Renal cortical epithelial cell (primary cell): ENCODE data around the gene LAMA4. TPM values are rescaled to one million over a fixed set of nuclear protein-coding genes. Genes with fewer than 3 reads are reported as not detected.
A peak's percentile ranks its signal among the peaks of the same experiment; 100 is the strongest.

Experiments used
- DNase-seq: peaks from one replicate; pipeline ENCODE4 v3.0.0-alpha.2; 2011; ENCODE audit warnings: low read depth
- total RNA-seq: library from RNA; depleted of rRNA; stranded (reverse); fragments of >200 nt; gene quantifications from 2 replicates; pipeline ENCODE4 v1.2.3, GENCODE V29; 2014

The LAMA4 gene
- total RNA-seq, 1 donor from 2014 or later = 54.0 TPM

- DNase-seq = no peak
These were observed 61.2 kb downstream of the LAMA4 start for GRCh38 chr6:112193117-112193516.

- no peak for DNase-seq
These were observed 62.8 kb downstream of the LAMA4 start for GRCh38 chr6:112191509-112192020.

- DNase-seq = no peak
These were observed 64.2 kb downstream of the LAMA4 start for GRCh38 chr6:112190164-112190563.

- peak; percentile 76 for DNase-seq
These were observed 64.9 kb downstream of the LAMA4 start for GRCh38 chr6:112189494-112189893.

- peak; percentile 90 for DNase-seq
These were observed 65.5 kb downstream of the LAMA4 start for GRCh38 chr6:112188906-112189305.

- DNase-seq = no peak
These were observed 66.6 kb downstream of the LAMA4 start for GRCh38 chr6:112187736-112188135.

- no peak for DNase-seq
These were observed 69.4 kb downstream of the LAMA4 start for GRCh38 chr6:112184951-112185350.

- DNase-seq = peak; percentile 60
These were observed 71.1 kb downstream of the LAMA4 start for GRCh38 chr6:112183271-112183671.

- DNase-seq = no peak
These were observed 73.2 kb downstream of the LAMA4 start for GRCh38 chr6:112181130-112181529.

GRCh38 chr6:112180095-112180820, 74.1 kb downstream of the LAMA4 start:
- DNase-seq = peak; percentile 80

GRCh38 chr6:112179631-112180030, 74.7 kb downstream of the LAMA4 start:
- DNase-seq = no peak

GRCh38 chr6:112178846-112179245, 75.5 kb downstream of the LAMA4 start:
- DNase-seq = no peak

GRCh38 chr6:112177092-112177491, 77.3 kb downstream of the LAMA4 start:
- DNase-seq = no peak

GRCh38 chr6:112176175-112176574, 78.2 kb downstream of the LAMA4 start:
- no peak for DNase-seq

GRCh38 chr6:112173221-112173804, 81.1 kb downstream of the LAMA4 start:
- no peak for DNase-seq

- DNase-seq = no peak
These were observed 81.8 kb downstream of the LAMA4 start for GRCh38 chr6:112172540-112172939.

- DNase-seq = no peak
These were observed 84.8 kb downstream of the LAMA4 start for GRCh38 chr6:112169541-112169940.

GRCh38 chr6:112163295-112164257, 90.8 kb downstream of the LAMA4 start:
- DNase-seq = peak; percentile 22

GRCh38 chr6:112160745-112161144, 93.6 kb downstream of the LAMA4 start:
- no peak for DNase-seq

- no peak for DNase-seq
These were observed 97.7 kb downstream of the LAMA4 start for GRCh38 chr6:112156668-112157067.

GRCh38 chr6:112155886-112156285, 98.5 kb downstream of the LAMA4 start:
- DNase-seq = no peak

- DNase-seq = no peak
These were observed 99.7 kb downstream of the LAMA4 start for GRCh38 chr6:112154711-112155110.
